ENCODE results near the gene CCRL2. TPM values are rescaled to one million over a fixed set of nuclear protein-coding genes. Genes with fewer than 3 reads are reported as not detected.

CCRL2 gene
- total and polyA plus RNA-seq, 2 of the 8 experiments (the other 6 are each of a cell fraction or from before 2014, with no cell fraction given): not detected

- Histone ChIP-seq H3K14ac (ENCODE audit: insufficient read length) (no peak overlapping the region), H3K56ac (replicated peaks; ENCODE audit: insufficient read length, low read depth, low read length) (no peak overlapping the region), H2BK5ac (ENCODE audit: low read depth, low read length) (no peak overlapping the region), H3K79me1 (ENCODE audit: low read depth, low read length) (no peaks in the 10 kb centered on the region), H4K8ac (ENCODE audit: extremely low read depth, insufficient read depth, low read length) (no peak overlapping the region), H3K18ac (ENCODE audit: extremely low read depth, low read length) (no peak overlapping the region), H2AFZ (ENCODE audit: low read length) (no peak overlapping the region), H2BK15ac (ENCODE audit: low read length) (no peak overlapping the region), H3K79me2 (ENCODE audit: control insufficient read depth in 1 of 2, insufficient read depth in 2 of 2, low read length in 2 of 2) (no peaks in the 10 kb centered on the region), H4K5ac (ENCODE audit: insufficient read length, low read depth, low read length) (no peak overlapping the region), H3K4me3 (ENCODE audit: extremely low read depth in 1 of 4, insufficient read depth in 2 of 4, low read depth in 3 of 4, low read length in 4 of 4) (no peak overlapping the region), H2BK20ac (ENCODE audit: low read length) (no peak overlapping the region), H2AK5ac (ENCODE audit: low read depth, low read length) (no peak overlapping the region), H3K9me3 (ENCODE audit: insufficient read depth in 2 of 2, low read depth in 1 of 2, low read length in 1 of 2) (no peaks in the 10 kb centered on the region), H3K4me2 (ENCODE audit: insufficient read depth in 1 of 2, low read depth in 2 of 2, low read length in 2 of 2) (no peak overlapping the region), H3K9ac (replicated peaks in 1 of 4; ENCODE audit: extremely low read depth in 1 of 4, low read depth in 3 of 4, low read length in 3 of 4) (no peak overlapping the region), H3K27me3 (replicated peaks in 1 of 4; ENCODE audit: control insufficient read depth in 3 of 4, extremely low read depth in 1 of 4, insufficient read depth in 3 of 4, low read length in 3 of 4) (no peaks in the 10 kb centered on the region), H2BK120ac (replicated peaks; ENCODE audit: low read depth, low read length) (no peak overlapping the region), H4K91ac (replicated peaks; ENCODE audit: insufficient read length, low read length) (no peak overlapping the region), H3K23me2 (ENCODE audit: low read depth, low read length) (no peaks in the 10 kb centered on the region), H3K23ac (ENCODE audit: insufficient read length) (no peak overlapping the region), H3K36me3 (ENCODE audit: control insufficient read depth in 2 of 4, insufficient read depth in 4 of 4, low read length in 3 of 4) (no peaks in the 10 kb centered on the region), H3K27ac (ENCODE audit: low read depth, low read length) (no peak overlapping the region), H3K4ac (replicated peaks; ENCODE audit: insufficient read length, low read depth, low read length) (no peak overlapping the region), H3K4me1 (replicated peaks in 1 of 4; ENCODE audit: control insufficient read depth in 3 of 4, insufficient read depth in 4 of 4, low read length in 3 of 4) (peaks cover 0 to 6% (median under 1%) of the 10 kb centered on the region in 4 experiments; a peak in 1 of 7 replicates), H2BK12ac (ENCODE audit: low read depth, low read length) (no peak overlapping the region), H4K20me1 (replicated peaks in 1 of 2; ENCODE audit: control insufficient read depth in 1 of 2, insufficient read depth in 2 of 2, low read length in 2 of 2) (no peaks in the 10 kb centered on the region)
- TF ChIP-seq ASH2L (IDR thresholded peaks at IDR 0.05; ENCODE audit: low read length): no peak
- TF ChIP-seq KDM5A (IDR thresholded peaks at IDR 0.05; ENCODE audit: low read length): no peak
- TF ChIP-seq USF2 (IDR thresholded peaks at IDR 0.05; ENCODE audit: low read length): no peak
- TF ChIP-seq YY1 (IDR thresholded peaks at IDR 0.05; ENCODE audit: low read depth, low read length): no peak
- ChIA-PET CTCF (ENCODE audit: partially characterized antibody) (interaction anchor here (0.6 to 1.9 kb wide), 6 partner anchors 13 to 1046 kb away, joined by 3 to 8 read pairs (median 3); partner anchors contain the start of gene CCR1), POLR2A (ENCODE audit: partially characterized antibody) (no interaction called here)
- DNase-seq (ENCODE audit: low read depth in 1 of 2, low spot score in 2 of 2): no peak
- WGBS, 2 experiments (ENCODE audit: extremely low coverage in 1 of 2, insufficient coverage in 1 of 2, insufficient read length in 1 of 2, insufficient replicate concordance in 2 of 2, low coverage in 1 of 2, low lambda C conversion rate in 2 of 2, missing lambda C conversion rate in 1 of 2): 95% methylated on average over 6 of the region's 6 CpGs; no CpG with 5 or more reads in 1 of the 2 experiments
- no peak for FAIRE-seq
These were observed 11.1 kb upstream of the CCRL2 start for GRCh38 chr3:46395766-46396530.

Measured in H1 (cell line).